ENCODE data around the gene MUC5AC. TPM values are rescaled to one million over a fixed set of nuclear protein-coding genes. Genes with fewer than 3 reads are reported as not detected.
"Not testable (repeated sequence)": the region's sequence is repeated elsewhere in the genome, so short reads cannot be mapped to it uniquely, and the experiment has no call there.

MUC5AC gene
- total RNA-seq, 4 donors from 2014 or later, result not detected

GRCh38 chr11:1247026-1247425 is 89.3 kb downstream of the MUC5AC start:
- H3K4me3 ChIP-seq (replicated peaks in 1 of 3); H3K9me3 ChIP-seq; H3K27ac ChIP-seq; H3K4me1 ChIP-seq; H3K27me3 ChIP-seq; intact Hi-C loops (cut with DNase I); DNase-seq; H3K36me3 ChIP-seq: not testable (repeated sequence)
- 96 to 98% methylated on average over 11 to 12 of the region's 14 CpGs for WGBS, 2 donors

- H3K9me3 ChIP-seq; intact Hi-C loops (cut with DNase I); H3K4me3 ChIP-seq (replicated peaks in 1 of 3); H3K27me3 ChIP-seq; H3K27ac ChIP-seq; DNase-seq; H3K36me3 ChIP-seq; H3K4me1 ChIP-seq: not testable (repeated sequence)
- 100% methylated on average over 1 of the region's 18 CpGs; no CpG with 5 or more reads in 1 of the 2 donors for WGBS, 2 donors
Observed at GRCh38 chr11:1248951-1249350, 91.2 kb downstream of the MUC5AC start.

GRCh38 chr11:1250411-1250810 is 92.7 kb downstream of the MUC5AC start:
- DNase-seq; H3K4me1 ChIP-seq; H3K9me3 ChIP-seq; intact Hi-C loops (cut with DNase I); H3K27ac ChIP-seq; H3K4me3 ChIP-seq (replicated peaks in 1 of 3); H3K27me3 ChIP-seq; H3K36me3 ChIP-seq: not testable (repeated sequence)
- 80 to 89% methylated on average over 1 to 5 of the region's 12 CpGs for WGBS, 2 donors

Other genes starting within 250 kb of the MUC5AC start
- gene CHID1, start 247.1 kb upstream of the MUC5AC start, total RNA-seq, result 100 to 1,000 TPM in 2 of 4 donors, 10 to 100 TPM in 2; 75.0 to 144 (median 93.8) TPM
- 10 to 100 TPM; 37.2 to 67.3 (median 54.1) TPM for gene AP2A2, start 232.1 kb upstream of the MUC5AC start, total RNA-seq
- not detected for gene MUC6, start 121.2 kb upstream of the MUC5AC start, total RNA-seq
- not detected for gene MUC2, start 83.1 kb upstream of the MUC5AC start, total RNA-seq
- gene MUC5B, start 65.1 kb downstream of the MUC5AC start, total RNA-seq, result not detected
- 10 to 100 TPM; 37.1 to 74.4 (median 65.7) TPM for gene TOLLIP, start 151.7 kb downstream of the MUC5AC start, total RNA-seq
- 1 to 10 TPM in 2 of 4 donors, under 1 TPM in 2; 0.34 to 2.2 (median 0.81) TPM for gene BRSK2, start 232.0 kb downstream of the MUC5AC start, total RNA-seq